T-helper 22 cell (primary cell): Measurements from ENCODE around the gene CDH23.

ENCODE experiments used
- DNase-seq: peaks from one replicate; pipeline ENCODE4 v3.0.0-alpha.2; 2020; ENCODE audit warnings: low read depth

Gene CDH23

GRCh38 chr10:71423250-71423649, 26.5 kb downstream of the CDH23 start:
- no peak for DNase-seq

GRCh38 chr10:71423901-71424300, 27.2 kb downstream of the CDH23 start:
- DNase-seq: no peak

GRCh38 chr10:71424496-71425194, 27.9 kb downstream of the CDH23 start:
- no peak for DNase-seq

GRCh38 chr10:71426058-71426605, 29.4 kb downstream of the CDH23 start:
- DNase-seq: no peak

DNA sequence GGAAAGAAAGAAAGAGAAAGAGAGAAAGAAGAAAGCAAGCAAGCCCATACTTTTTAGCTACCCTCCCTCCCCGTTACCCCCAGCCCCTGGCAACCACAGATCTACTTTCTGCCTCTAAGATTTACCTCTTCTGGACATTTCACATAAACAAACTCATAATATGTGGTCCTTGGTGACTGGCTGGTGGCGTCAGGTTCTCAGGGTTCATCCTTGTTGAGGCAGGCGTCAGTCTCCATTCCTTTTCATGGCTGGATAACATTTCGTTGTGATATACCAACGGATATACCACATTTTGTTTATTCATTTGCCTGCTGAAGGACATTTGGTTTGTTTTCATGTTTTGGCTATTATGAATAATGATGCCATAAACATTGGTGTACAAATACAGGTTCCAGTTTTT, 30.5 kb downstream of the CDH23 start:
- DNase-seq: no peak

- DNase-seq: no peak
Measured at GRCh38 chr10:71429304-71429703, 32.6 kb downstream of the CDH23 start.

DNA sequence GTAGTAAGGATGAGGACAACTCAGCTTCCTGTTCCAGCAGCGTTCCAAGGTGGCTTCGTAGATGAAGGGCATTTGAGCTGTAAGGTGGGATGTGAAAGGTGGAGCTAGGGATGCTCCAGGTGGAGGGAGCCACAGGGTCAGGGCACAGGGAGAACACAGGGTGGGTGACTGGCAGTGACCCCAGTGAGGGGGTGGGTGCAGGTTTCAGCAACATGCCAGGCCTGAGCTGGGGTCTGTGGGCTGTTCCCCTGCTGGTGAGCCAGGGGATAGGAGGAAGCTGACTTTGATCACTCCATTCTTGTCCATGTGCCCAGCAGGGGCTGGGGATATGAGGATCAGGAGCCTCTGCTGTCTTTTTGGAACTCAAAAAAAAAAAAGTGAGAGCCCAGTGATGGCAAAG, 33.2 kb downstream of the CDH23 start:
- no peak for DNase-seq

DNA sequence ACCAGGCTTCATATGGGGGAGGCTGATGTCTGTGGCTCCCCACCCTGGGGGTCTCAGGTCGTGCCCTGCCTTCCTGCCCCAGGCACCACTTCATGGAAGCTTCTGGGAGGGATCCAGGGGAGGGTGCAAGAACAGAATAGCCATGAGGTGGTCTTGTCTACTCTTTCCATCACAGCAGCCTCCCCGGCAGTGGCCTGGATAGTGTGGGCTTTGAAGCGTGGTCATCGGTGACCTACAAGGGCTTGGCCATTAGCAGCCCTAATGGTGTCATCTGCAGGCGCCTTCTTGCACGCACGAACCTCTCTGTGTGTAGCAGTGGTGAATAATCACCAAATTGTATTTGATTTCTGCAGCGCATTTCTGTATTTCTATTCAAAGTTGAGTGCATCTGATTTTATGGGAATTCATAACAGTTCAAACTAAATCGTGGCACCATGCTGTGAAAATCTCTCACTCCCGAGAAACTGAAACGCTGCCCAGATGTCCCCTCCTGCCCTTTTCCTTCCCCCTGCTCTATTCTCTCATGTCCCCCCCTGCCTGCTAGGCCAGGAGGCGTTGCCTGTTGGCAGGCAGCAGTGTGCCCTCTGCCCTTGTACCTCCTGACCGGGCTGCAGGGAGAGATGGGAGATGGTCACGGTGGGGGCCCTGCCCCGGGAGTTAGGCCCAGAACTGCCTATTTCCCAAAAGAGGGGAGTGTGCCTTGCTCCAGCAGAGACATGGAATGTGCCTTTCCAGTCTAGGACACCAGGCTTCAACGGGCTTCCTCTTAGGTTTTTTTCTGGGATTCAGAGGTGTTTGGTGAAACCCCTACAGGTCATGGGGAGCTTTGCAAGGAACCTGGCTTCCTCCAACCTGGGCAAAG, 34.8 kb downstream of the CDH23 start:
- no peak for DNase-seq

GRCh38 chr10:71432101-71432905, 35.6 kb downstream of the CDH23 start:
- DNase-seq: no peak

GRCh38 chr10:71432956-71433767, 36.4 kb downstream of the CDH23 start:
- DNase-seq: no peak

DNA sequence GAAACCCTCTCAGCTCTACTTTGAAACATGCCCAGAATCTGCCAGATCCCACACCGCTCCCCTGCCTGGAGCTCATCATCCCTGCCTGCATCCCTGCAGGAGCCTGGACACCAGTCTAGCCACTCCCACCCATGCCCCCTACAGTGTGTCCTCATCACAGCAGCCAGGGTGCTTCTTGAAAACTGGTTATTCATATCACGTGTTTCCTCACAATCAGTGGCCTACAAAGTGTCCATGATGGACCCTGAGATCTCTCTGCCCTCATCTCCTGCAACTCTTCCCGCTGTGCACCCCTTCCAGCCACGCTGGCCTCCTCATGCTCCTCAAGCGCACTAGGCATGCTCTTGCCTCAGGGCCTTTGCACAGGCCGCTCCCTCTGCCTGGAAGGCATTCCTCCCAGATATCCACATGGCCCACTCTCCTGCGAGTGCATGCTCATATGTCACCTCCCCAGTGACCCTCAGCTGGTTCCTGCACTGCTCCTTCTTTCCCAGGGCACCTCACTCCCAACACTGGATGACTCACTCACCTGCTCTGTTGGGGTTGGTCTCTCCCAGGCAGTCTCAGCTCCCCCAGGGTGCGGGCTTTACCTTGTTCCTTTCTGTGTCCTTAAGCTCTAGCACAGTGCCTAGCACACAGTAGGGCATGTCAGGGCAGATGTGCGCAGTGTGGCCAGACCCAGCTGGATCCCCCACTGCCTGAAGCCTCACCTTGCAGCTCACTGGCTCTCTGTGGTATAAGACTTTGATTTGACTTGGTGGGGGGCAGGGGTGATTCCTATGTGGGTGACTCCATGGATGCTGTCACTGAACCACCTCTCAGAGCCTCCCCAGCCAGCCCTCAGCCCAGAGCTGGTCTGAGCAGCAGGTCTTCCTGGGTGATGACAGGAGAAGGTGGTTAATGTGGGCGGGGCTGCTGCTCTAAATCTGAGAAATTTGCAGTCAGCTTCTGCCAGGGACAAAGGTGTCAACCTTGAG, 37.3 kb downstream of the CDH23 start:
- no peak for DNase-seq

DNA sequence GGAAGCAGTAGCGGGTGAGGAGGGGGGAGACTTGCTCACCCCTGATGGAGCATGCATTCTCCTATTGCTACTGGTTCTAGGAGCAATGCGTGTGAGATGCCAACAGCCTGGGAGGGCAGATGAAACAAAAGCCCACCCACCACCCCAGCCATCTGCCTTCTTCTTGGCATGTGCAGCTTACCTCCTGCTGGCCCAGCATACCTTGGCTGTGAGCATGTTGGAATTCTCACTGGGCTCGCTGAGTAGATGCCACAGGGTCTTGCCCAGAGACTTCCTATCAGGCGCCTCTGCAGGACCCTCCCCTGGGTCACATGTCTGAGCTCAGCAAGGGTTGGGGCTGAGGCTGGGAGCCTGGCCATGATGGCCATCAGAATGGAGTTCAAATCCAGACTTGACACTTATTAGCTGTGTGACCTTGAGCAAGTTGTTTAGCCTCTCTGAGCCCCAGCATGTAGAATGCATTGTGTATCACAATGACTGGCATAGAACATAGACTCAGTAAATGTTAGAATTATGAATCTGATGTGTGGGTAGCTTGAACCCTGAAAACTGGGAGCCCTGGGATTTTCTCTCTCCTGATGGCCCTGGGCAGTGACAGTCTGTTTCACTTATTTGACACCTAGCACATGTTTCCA, 38.2 kb downstream of the CDH23 start:
- DNase-seq: no peak

DNA sequence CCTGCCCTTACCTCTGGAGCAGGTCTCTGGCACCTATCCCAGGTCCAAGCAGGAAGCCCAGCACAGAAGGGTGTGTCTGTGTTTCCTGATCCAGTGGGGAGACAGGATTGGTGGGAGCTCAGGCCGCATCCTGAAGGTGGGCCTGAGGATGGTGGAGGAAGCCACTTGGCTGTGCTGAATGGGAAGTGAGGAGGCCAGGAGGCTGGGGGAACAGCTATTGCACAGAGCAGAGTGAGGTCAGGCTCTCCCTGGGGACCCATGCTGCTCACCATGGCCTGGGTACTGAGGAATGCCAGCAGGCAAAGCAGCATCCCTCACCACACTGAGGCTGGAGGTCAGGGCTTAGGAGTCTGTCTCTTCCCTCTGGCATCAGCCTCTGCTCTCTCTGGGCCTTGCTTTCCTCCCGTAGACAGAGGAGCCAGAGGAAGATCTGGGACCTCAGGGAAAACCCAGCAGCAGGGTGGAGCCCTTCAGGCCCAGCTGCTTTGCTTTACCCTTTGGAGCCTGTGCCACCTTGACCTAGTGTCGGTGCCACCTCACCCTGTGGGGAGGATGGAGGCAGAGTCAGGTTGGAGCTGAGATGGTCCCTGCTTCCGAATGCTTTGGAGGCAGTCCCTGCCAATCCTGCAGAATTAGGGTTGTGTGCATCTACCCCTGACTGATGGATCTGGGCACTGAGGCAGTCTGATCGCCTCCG, 39.0 kb downstream of the CDH23 start:
- DNase-seq: no peak

- DNase-seq: no peak
Measured at GRCh38 chr10:71436268-71437125, 39.8 kb downstream of the CDH23 start.

GRCh38 chr10:71437537-71438092, 40.9 kb downstream of the CDH23 start:
- DNase-seq: no peak

DNA sequence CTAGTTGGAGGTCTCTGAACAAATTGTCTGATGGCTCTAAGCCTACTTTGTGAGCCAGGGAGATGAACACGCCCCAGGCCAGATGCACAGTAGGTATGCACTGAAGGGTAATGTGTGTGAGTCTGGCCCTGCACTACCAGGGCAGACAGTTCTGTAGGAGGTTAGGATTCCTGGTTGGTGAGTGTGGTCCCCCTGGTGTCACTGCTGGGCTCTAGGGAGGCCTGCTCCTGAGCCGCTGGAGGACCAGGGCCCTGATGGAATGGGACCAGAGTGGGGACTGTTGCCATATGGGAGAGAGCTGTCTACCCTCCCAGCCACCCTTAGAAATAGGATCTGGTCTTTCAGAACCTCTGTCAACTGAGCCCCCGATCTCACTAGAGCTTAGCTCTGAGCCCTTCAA, 42.0 kb downstream of the CDH23 start:
- no peak for DNase-seq

GRCh38 chr10:71439670-71440425, 43.1 kb downstream of the CDH23 start:
- no peak for DNase-seq
